Activated T-cell treated with anti-CD3 and anti-CD28 coated beads, Interleukin-2, amount 50 U/mL, for 72 hours (primary cell): Measurements from ENCODE around the gene OR4S1. TPM values are rescaled to one million over a fixed set of nuclear protein-coding genes. Genes with fewer than 3 reads are reported as not detected.
"Not testable (repeated sequence)": the region's sequence is repeated elsewhere in the genome, so short reads cannot be mapped to it uniquely, and the experiment has no call there.

Experiments
- ATAC-seq, 2 donors: fragments of 150-1000 bp; cut with Tn5 transposase; replicated peaks in 1 of 2; 2 replicates each; pipeline ENCODE4 v1.10.0; 2021; ENCODE audit warnings: moderate library complexity in 2 of 2, mild to moderate bottlenecking in 1 of 2
- DNase-seq, 2 donors: peaks; one replicate each; pipeline ENCODE4 v3.0.0; 2021 to 2022; ENCODE audit warnings: mixed read lengths in 1 of 2
- H3K27ac Mint-ChIP-seq: one replicate; pipeline ENCODE4 v1.8.0; 2022; ENCODE audit warnings: mild to moderate bottlenecking, moderate library complexity, mixed read lengths
- H3K27me3 Mint-ChIP-seq: one replicate; pipeline ENCODE4 v1.8.0; 2022; ENCODE audit warnings: low read depth, mixed read lengths
- H3K36me3 Mint-ChIP-seq, 2 donors: one replicate each; pipeline ENCODE4 v1.8.0; 2022; ENCODE audit warnings: mixed read lengths in 2 of 2, mild to moderate bottlenecking in 1 of 2; ENCODE audit not compliant: insufficient read depth in 2 of 2
- H3K4me1 Mint-ChIP-seq: one replicate; pipeline ENCODE4 v1.8.0; 2022; ENCODE audit warnings: low read depth, mixed read lengths
- H3K4me3 Mint-ChIP-seq, 2 donors: one replicate each; pipeline ENCODE4 v1.8.0; 2022; ENCODE audit warnings: mild to moderate bottlenecking in 2 of 2, mixed read lengths in 2 of 2, moderate library complexity in 2 of 2
- H3K9me3 Mint-ChIP-seq, 2 donors: one replicate each; pipeline ENCODE4 v1.8.0; 2022; ENCODE audit warnings: mixed read lengths in 2 of 2
- total RNA-seq, 2 donors: library from RNA; stranded (reverse); gene quantifications; one replicate each; pipeline ENCODE4 v1.2.3, GENCODE V29; 2022

Gene OR4S1
- total RNA-seq = not detected

GRCh38 chr11:48305923-48306322 lies at the start of gene OR4S1:
Gene OR4S1 (plus strand): TSS chr11:48306223. CDS start chr11:48306223, 0 bp downstream.
- Mint-ChIP-seq H3K4me3 (no peak within 1 kb of the TSS), H3K9me3 (peaks cover 0 to 3% of the 10 kb centered on the region in 2 donors), H3K36me3 (no peaks in the 10 kb centered on the region), H3K27ac (no peak within 1 kb of the TSS), H3K4me1 (no peaks in the 10 kb centered on the region), H3K27me3 (no peaks in the 10 kb centered on the region)
- ATAC-seq = no peak
- DNase-seq = no peak

- Mint-ChIP-seq H3K4me3 (no peak overlapping the region), H3K27ac (no peak overlapping the region), H3K36me3 (no peaks in the 10 kb centered on the region), H3K27me3 (peaks cover 15% of the 10 kb centered on the region), H3K4me1 (peaks cover 14% of the 10 kb centered on the region), H3K9me3 (no peaks in the 10 kb centered on the region)
- ATAC-seq = no peak
- no peak for DNase-seq
Measured at GRCh38 chr11:48261600-48261999, 44.4 kb upstream of the OR4S1 start.

GRCh38 chr11:48263423-48263911 lies 42.6 kb upstream of the OR4S1 start, which contains the start of gene OR4X1:
Gene OR4X1 (plus strand): TSS chr11:48263861. CDS start chr11:48263861, 0 bp downstream.
- no peak for DNase-seq
- Mint-ChIP-seq H3K9me3 (no peaks in the 10 kb centered on the region), H3K4me1 (peaks cover 14% of the 10 kb centered on the region), H3K27ac (no peak within 1 kb of the TSS), H3K27me3 (no peaks in the 10 kb centered on the region), H3K36me3 (no peaks in the 10 kb centered on the region), H3K4me3 (no peak within 1 kb of the TSS)
- no peak for ATAC-seq

- no peaks in the 10 kb centered on the region for H3K27me3 Mint-ChIP-seq
- no peak overlapping the region for H3K4me3 Mint-ChIP-seq
- H3K36me3 Mint-ChIP-seq = no peaks in the 10 kb centered on the region
- no peaks in the 10 kb centered on the region for H3K4me1 Mint-ChIP-seq
- DNase-seq = no peak
- no peaks in the 10 kb centered on the region for H3K9me3 Mint-ChIP-seq
- ATAC-seq = no peak
- H3K27ac Mint-ChIP-seq = no peak overlapping the region
Measured at GRCh38 chr11:48270621-48271020, 35.4 kb upstream of the OR4S1 start.

GRCh38 chr11:48272606-48273005 lies 33.4 kb upstream of the OR4S1 start:
- ATAC-seq = no peak
- no peaks in the 10 kb centered on the region for H3K9me3 Mint-ChIP-seq

GRCh38 chr11:48307760-48308386 lies 1.9 kb downstream of the OR4S1 start:
- no peak overlapping the region for H3K27ac Mint-ChIP-seq
- H3K27me3 Mint-ChIP-seq = no peaks in the 10 kb centered on the region
- DNase-seq = peak; percentile 59 to 77
- no peak overlapping the region for H3K4me3 Mint-ChIP-seq
- peak in 1 of 2 donors; percentile 42 for ATAC-seq
- H3K4me1 Mint-ChIP-seq = no peaks in the 10 kb centered on the region
- no peaks in the 10 kb centered on the region for H3K9me3 Mint-ChIP-seq
- H3K36me3 Mint-ChIP-seq = no peaks in the 10 kb centered on the region

More at GRCh38 chr11:48272606-48273005, 33.4 kb upstream of the OR4S1 start:
- H3K4me3 Mint-ChIP-seq = no peak overlapping the region
- H3K27me3 Mint-ChIP-seq = no peaks in the 10 kb centered on the region
- no peak for DNase-seq
- H3K27ac Mint-ChIP-seq = no peak overlapping the region
- H3K36me3 Mint-ChIP-seq = no peaks in the 10 kb centered on the region
- H3K4me1 Mint-ChIP-seq = no peaks in the 10 kb centered on the region

- ATAC-seq, H3K27ac Mint-ChIP-seq, H3K27me3 Mint-ChIP-seq, DNase-seq, H3K4me3 Mint-ChIP-seq, H3K9me3 Mint-ChIP-seq, H3K4me1 Mint-ChIP-seq, H3K36me3 Mint-ChIP-seq: not testable (repeated sequence)
Measured at GRCh38 chr11:48313590-48313989, 7.6 kb downstream of the OR4S1 start.

- H3K27me3 Mint-ChIP-seq, ATAC-seq, H3K4me3 Mint-ChIP-seq, H3K27ac Mint-ChIP-seq, H3K36me3 Mint-ChIP-seq, DNase-seq, H3K4me1 Mint-ChIP-seq, H3K9me3 Mint-ChIP-seq: not testable (repeated sequence)
Measured at GRCh38 chr11:48319813-48320212, 13.8 kb downstream of the OR4S1 start.

- not testable (repeated sequence) for DNase-seq, H3K4me1 Mint-ChIP-seq, H3K27me3 Mint-ChIP-seq, H3K9me3 Mint-ChIP-seq, ATAC-seq, H3K4me3 Mint-ChIP-seq, H3K36me3 Mint-ChIP-seq, H3K27ac Mint-ChIP-seq
Measured at GRCh38 chr11:48324620-48325019, 18.6 kb downstream of the OR4S1 start, which contains the start of gene OR4C3. Gene OR4C3 (plus strand): TSS chr11:48324920. CDS start chr11:48325022, 102 bp downstream.

GRCh38 chr11:48341466-48341865 lies 35.4 kb downstream of the OR4S1 start:
- H3K9me3 Mint-ChIP-seq = peaks cover 4 to 12% of the 10 kb centered on the region in 2 donors
- H3K4me3 Mint-ChIP-seq = no peak overlapping the region
- ATAC-seq = no peak
- peaks cover 4 to 8% of the 10 kb centered on the region in 2 donors for H3K36me3 Mint-ChIP-seq
- no peak overlapping the region for H3K27ac Mint-ChIP-seq
- no peaks in the 10 kb centered on the region for H3K27me3 Mint-ChIP-seq
- H3K4me1 Mint-ChIP-seq = peaks cover 11% of the 10 kb centered on the region
- no peak for DNase-seq

- Mint-ChIP-seq H3K4me1 (peaks cover 11% of the 10 kb centered on the region), H3K9me3 (peaks cover 7 to 15% of the 10 kb centered on the region in 2 donors)
- not testable (repeated sequence) for H3K27ac Mint-ChIP-seq, H3K4me3 Mint-ChIP-seq, DNase-seq, ATAC-seq, H3K36me3 Mint-ChIP-seq, H3K27me3 Mint-ChIP-seq
Measured at GRCh38 chr11:48342505-48342904, 36.5 kb downstream of the OR4S1 start.

GRCh38 chr11:48346286-48346685 lies 40.3 kb downstream of the OR4S1 start:
- DNase-seq, ATAC-seq, H3K27ac Mint-ChIP-seq, H3K27me3 Mint-ChIP-seq, H3K4me3 Mint-ChIP-seq: not testable (repeated sequence)
- peaks cover 10 to 18% of the 10 kb centered on the region in 2 donors for H3K36me3 Mint-ChIP-seq
- peaks cover 11% of the 10 kb centered on the region for H3K4me1 Mint-ChIP-seq
- H3K9me3 Mint-ChIP-seq = peaks cover 16 to 26% of the 10 kb centered on the region in 2 donors

GRCh38 chr11:48354013-48354412 lies 48.0 kb downstream of the OR4S1 start:
- no peaks in the 10 kb centered on the region for H3K27me3 Mint-ChIP-seq
- H3K4me1 Mint-ChIP-seq = no peaks in the 10 kb centered on the region
- DNase-seq (no peak), ATAC-seq (no peak)
- H3K9me3 Mint-ChIP-seq = peaks cover 9 to 13% of the 10 kb centered on the region in 2 donors
- H3K36me3 Mint-ChIP-seq = peaks cover 0 to 6% of the 10 kb centered on the region in 2 donors
- no peak overlapping the region for H3K4me3 Mint-ChIP-seq
- no peak overlapping the region for H3K27ac Mint-ChIP-seq

GRCh38 chr11:48354677-48355076 lies 48.7 kb downstream of the OR4S1 start:
- Mint-ChIP-seq H3K36me3 (peaks cover 0 to 7% of the 10 kb centered on the region in 2 donors), H3K9me3 (peaks cover 9 to 11% of the 10 kb centered on the region in 2 donors), H3K27me3 (no peaks in the 10 kb centered on the region), H3K4me1 (no peaks in the 10 kb centered on the region), H3K4me3 (no peak overlapping the region), H3K27ac (no peak overlapping the region)
- DNase-seq (no peak), ATAC-seq (no peak)
